Prostate gland (tissue), 2 donors: ENCODE data around the gene KRT71.

Source experiments
- POLR2A ChIP-seq: fragments of 450-650 bp; IDR thresholded peaks from one replicate; pipeline ENCODE4 v1.6.1; 2016; ENCODE audit warnings: antibody characterized with exemption, mild to moderate bottlenecking
- POLR2AphosphoS5 ChIP-seq: sonication (generic); formaldehyde crosslinking; IDR thresholded peaks from one replicate; pipeline ENCODE4 v1.6.1; 2017; ENCODE audit warnings: antibody characterized with exemption
- TF ChIP-seq, protein P1 (sequence below), 4 experiments: fragments of 200-600 bp in 2 of 4; fragments of 450-650 bp in 2 of 4; sonication (generic) in 2 of 4; IDR thresholded peaks; 1 replicate in 3 of 4; 2 replicates in 1 of 4; pipeline ENCODE4 v1.5.1; 2016 to 2019; ENCODE audit warnings: antibody characterized with exemption in 4 of 4, mild to moderate bottlenecking in 2 of 4, moderate library complexity in 2 of 4

DNA sequence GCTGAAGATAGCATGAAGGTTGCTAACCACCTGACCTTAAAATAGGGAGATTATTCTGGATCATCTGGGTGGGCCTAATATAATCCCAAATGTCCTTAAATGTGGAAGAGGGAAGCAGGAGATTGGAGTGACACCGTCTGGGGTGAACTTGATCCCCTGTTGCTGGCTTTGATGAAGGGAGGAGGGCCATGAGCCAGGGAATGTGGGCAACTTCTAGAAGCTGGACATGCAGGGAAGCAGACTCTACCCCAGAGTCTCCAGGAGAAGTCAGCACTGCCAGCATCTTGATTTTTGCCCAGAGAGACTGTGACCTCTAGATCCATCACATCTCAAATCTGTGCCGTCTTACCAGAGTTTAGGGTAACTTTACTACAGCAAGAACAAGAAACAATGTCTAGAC, 23.5 kb downstream of the KRT71 start:
- TF ChIP-seq, protein P1, sequence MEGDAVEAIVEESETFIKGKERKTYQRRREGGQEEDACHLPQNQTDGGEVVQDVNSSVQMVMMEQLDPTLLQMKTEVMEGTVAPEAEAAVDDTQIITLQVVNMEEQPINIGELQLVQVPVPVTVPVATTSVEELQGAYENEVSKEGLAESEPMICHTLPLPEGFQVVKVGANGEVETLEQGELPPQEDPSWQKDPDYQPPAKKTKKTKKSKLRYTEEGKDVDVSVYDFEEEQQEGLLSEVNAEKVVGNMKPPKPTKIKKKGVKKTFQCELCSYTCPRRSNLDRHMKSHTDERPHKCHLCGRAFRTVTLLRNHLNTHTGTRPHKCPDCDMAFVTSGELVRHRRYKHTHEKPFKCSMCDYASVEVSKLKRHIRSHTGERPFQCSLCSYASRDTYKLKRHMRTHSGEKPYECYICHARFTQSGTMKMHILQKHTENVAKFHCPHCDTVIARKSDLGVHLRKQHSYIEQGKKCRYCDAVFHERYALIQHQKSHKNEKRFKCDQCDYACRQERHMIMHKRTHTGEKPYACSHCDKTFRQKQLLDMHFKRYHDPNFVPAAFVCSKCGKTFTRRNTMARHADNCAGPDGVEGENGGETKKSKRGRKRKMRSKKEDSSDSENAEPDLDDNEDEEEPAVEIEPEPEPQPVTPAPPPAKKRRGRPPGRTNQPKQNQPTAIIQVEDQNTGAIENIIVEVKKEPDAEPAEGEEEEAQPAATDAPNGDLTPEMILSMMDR (IDR thresholded peaks at IDR 0.05): no peak
- no peak for TF ChIP-seq POLR2AphosphoS5
- no peak for TF ChIP-seq POLR2A
